DOHH2 (cell line): Measurements from ENCODE around the gene PLLP.

Experiments
- H3F3A ChIP-seq: fragments of 200-600 bp; sonication (generic), shearing (Covaris generic); 2 replicates; pipeline ENCODE4 v1.6.0; 2016; ENCODE audit warnings: antibody characterized with exemption, mild to moderate bottlenecking; ENCODE audit not compliant: control insufficient read depth, insufficient read depth
- H3K27ac ChIP-seq: fragments of 200-600 bp; sonication (generic); 2 replicates; pipeline ENCODE4 v1.5.1; 2014; ENCODE audit warnings: low read depth, mild to moderate bottlenecking, low read length, moderate library complexity
- H3K27me3 ChIP-seq: fragments of 200-600 bp; sonication (generic); 2 replicates; pipeline ENCODE4 v1.6.1; 2014; ENCODE audit warnings: mild to moderate bottlenecking, low read length, mixed read lengths; ENCODE audit not compliant: control insufficient read depth
- H3K36me3 ChIP-seq: fragments of 200-600 bp; sonication (generic); 2 replicates; pipeline ENCODE4 v1.6.1; 2014; ENCODE audit warnings: mild to moderate bottlenecking, low read length, moderate library complexity, mixed read lengths; ENCODE audit not compliant: control insufficient read depth
- H3K4me1 ChIP-seq: fragments of 200-600 bp; sonication (generic); 2 replicates; pipeline ENCODE4 v1.6.1; 2014; ENCODE audit warnings: mild to moderate bottlenecking, low read length, mixed read lengths; ENCODE audit not compliant: control insufficient read depth
- H3K4me2 ChIP-seq: fragments of 200-600 bp; sonication (generic); 2 replicates; pipeline ENCODE4 v1.6.0; 2014; ENCODE audit warnings: mild to moderate bottlenecking, low read length, moderate library complexity
- H3K4me3 ChIP-seq: fragments of 200-600 bp; sonication (generic); 2 replicates; pipeline ENCODE4 v1.5.1; 2014; ENCODE audit warnings: mild to moderate bottlenecking, low read length, mixed read lengths
- H3K79me2 ChIP-seq: fragments of 200-600 bp; sonication (generic); 2 replicates; pipeline ENCODE4 v1.6.1; 2014; ENCODE audit warnings: mild to moderate bottlenecking, low read length, mixed read lengths; ENCODE audit not compliant: control insufficient read depth
- H3K9me2 ChIP-seq: fragments of 200-600 bp; sonication (generic); replicated peaks from 2 replicates; pipeline ENCODE4 v1.6.1; 2014; ENCODE audit warnings: mild to moderate bottlenecking, low read length, mixed read lengths; ENCODE audit not compliant: control insufficient read depth
- H3K9me3 ChIP-seq: fragments of 200-600 bp; sonication (generic); 2 replicates; pipeline ENCODE4 v1.6.1; 2014; ENCODE audit warnings: antibody characterized with exemption, low read length, mixed read lengths; ENCODE audit not compliant: control insufficient read depth, insufficient read depth
- H4K20me1 ChIP-seq: fragments of 200-600 bp; sonication (generic); 2 replicates; pipeline ENCODE4 v1.6.0; 2014; ENCODE audit warnings: low read depth, mild to moderate bottlenecking, antibody characterized with exemption, low read length, moderate library complexity; ENCODE audit not compliant: control insufficient read depth, insufficient read depth
- EZH2phosphoT487 ChIP-seq: fragments of 200-600 bp; sonication (generic); IDR thresholded peaks from 2 replicates; pipeline ENCODE4 v1.6.1; 2017; ENCODE audit warnings: borderline replicate concordance, mild to moderate bottlenecking, antibody characterized with exemption, low read length, moderate library complexity, mixed read lengths
- TF ChIP-seq, protein P1 (sequence below): fragments of 200-600 bp; sonication (generic); IDR thresholded peaks from one replicate; pipeline ENCODE4 v1.5.1; 2014; ENCODE audit warnings: antibody characterized with exemption, mild to moderate bottlenecking, low read depth, low read length; ENCODE audit not compliant: poor library complexity, severe bottlenecking

PLLP gene

GRCh38 chr16:57213462-57213861, 71.0 kb downstream of the PLLP start:
- H3K4me2 ChIP-seq: no peak overlapping the region
- H4K20me1 ChIP-seq: no peaks in the 10 kb centered on the region
- TF ChIP-seq, protein P1, sequence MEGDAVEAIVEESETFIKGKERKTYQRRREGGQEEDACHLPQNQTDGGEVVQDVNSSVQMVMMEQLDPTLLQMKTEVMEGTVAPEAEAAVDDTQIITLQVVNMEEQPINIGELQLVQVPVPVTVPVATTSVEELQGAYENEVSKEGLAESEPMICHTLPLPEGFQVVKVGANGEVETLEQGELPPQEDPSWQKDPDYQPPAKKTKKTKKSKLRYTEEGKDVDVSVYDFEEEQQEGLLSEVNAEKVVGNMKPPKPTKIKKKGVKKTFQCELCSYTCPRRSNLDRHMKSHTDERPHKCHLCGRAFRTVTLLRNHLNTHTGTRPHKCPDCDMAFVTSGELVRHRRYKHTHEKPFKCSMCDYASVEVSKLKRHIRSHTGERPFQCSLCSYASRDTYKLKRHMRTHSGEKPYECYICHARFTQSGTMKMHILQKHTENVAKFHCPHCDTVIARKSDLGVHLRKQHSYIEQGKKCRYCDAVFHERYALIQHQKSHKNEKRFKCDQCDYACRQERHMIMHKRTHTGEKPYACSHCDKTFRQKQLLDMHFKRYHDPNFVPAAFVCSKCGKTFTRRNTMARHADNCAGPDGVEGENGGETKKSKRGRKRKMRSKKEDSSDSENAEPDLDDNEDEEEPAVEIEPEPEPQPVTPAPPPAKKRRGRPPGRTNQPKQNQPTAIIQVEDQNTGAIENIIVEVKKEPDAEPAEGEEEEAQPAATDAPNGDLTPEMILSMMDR: no peak
- no peak for TF ChIP-seq EZH2phosphoT487
- no peaks in the 10 kb centered on the region for H3K27me3 ChIP-seq
- H3K9me3 ChIP-seq: no peaks in the 10 kb centered on the region
- no peaks in the 10 kb centered on the region for H3K79me2 ChIP-seq
- H3K36me3 ChIP-seq: peaks cover 66% of the 10 kb centered on the region
- no peaks in the 10 kb centered on the region for H3F3A ChIP-seq
- no peaks in the 10 kb centered on the region for H3K4me1 ChIP-seq
- no peak overlapping the region for H3K4me3 ChIP-seq
- H3K27ac ChIP-seq: no peak overlapping the region
- H3K9me2 ChIP-seq: no peaks in the 10 kb centered on the region

DNA sequence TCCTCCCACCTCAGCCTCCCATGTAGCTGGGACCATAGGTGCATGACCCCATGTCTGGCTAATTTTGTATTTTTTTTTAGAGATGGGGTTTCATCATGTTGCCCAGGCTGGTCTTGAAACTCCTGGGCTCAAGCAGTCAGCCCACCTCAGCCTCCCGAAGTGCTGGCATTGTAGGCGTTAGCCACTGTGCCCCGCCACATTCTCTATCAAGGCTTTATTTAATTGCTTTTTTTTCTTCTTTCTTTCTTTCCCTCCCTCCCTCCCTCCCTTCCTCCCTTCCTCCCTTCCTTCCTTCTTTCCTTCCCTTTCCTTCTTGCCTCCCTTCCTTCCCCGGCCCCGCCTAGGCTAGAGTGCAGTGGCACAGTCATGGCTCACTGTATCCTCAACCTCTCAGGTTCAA, 74.7 kb downstream of the PLLP start:
- no peaks in the 10 kb centered on the region for H4K20me1 ChIP-seq
- no peaks in the 10 kb centered on the region for H3K9me3 ChIP-seq
- H3K36me3 ChIP-seq: peaks cover 62% of the 10 kb centered on the region
- no peaks in the 10 kb centered on the region for H3K27me3 ChIP-seq
- no peak overlapping the region for H3K4me3 ChIP-seq
- no peak for TF ChIP-seq EZH2phosphoT487
- TF ChIP-seq, protein P1: no peak
- H3K4me2 ChIP-seq: no peak overlapping the region
- no peaks in the 10 kb centered on the region for H3K9me2 ChIP-seq
- no peak overlapping the region for H3K27ac ChIP-seq
- H3F3A ChIP-seq: no peaks in the 10 kb centered on the region
- no peaks in the 10 kb centered on the region for H3K4me1 ChIP-seq
- no peaks in the 10 kb centered on the region for H3K79me2 ChIP-seq

DNA sequence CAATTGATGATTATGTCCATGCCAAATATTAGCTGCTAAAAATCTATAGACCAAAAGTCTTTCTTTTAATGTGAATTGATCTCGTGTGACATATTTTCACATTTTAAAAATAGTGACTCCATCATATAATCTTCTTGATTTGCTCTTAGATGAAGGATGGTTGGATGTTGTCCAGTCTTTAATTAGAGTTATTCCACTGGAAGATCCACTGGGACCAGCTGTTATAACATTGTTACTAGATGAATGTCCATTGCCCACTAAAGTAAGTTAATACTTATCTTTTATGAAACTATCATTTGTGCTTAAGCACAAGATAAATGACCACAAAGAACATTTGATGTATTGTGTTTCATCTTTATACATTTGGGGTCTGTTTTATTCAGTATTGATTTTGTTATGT, 75.5 kb downstream of the PLLP start:
- Histone ChIP-seq H3F3A (no peaks in the 10 kb centered on the region), H3K9me2 (no peaks in the 10 kb centered on the region), H4K20me1 (no peaks in the 10 kb centered on the region), H3K79me2 (no peaks in the 10 kb centered on the region), H3K27ac (no peak overlapping the region), H3K4me1 (no peaks in the 10 kb centered on the region), H3K9me3 (no peaks in the 10 kb centered on the region), H3K36me3 (peaks cover 59% of the 10 kb centered on the region), H3K4me2 (no peak overlapping the region), H3K4me3 (no peak overlapping the region), H3K27me3 (no peaks in the 10 kb centered on the region)
- TF ChIP-seq, protein P1: no peak
- TF ChIP-seq EZH2phosphoT487: no peak
